OCI-LY7 (cell line): ENCODE data around the gene TAB2.

Experiments
- EZH2phosphoT487 ChIP-seq: fragments of 200-600 bp; sonication (generic); IDR thresholded peaks from 2 replicates; pipeline ENCODE4 v1.6.1; 2018; ENCODE audit warnings: low read depth, borderline replicate concordance, mild to moderate bottlenecking, mixed run types, antibody characterized with exemption, low read length, moderate library complexity, mixed read lengths
- TF ChIP-seq, protein P1 (sequence below): fragments of 200-600 bp; sonication (generic); conservative IDR thresholded peaks from 2 replicates; pipeline ENCODE4 v1.5.1; 2014; ENCODE audit warnings: mild to moderate bottlenecking, antibody characterized with exemption, low read length, moderate library complexity, mixed read lengths

DNA sequence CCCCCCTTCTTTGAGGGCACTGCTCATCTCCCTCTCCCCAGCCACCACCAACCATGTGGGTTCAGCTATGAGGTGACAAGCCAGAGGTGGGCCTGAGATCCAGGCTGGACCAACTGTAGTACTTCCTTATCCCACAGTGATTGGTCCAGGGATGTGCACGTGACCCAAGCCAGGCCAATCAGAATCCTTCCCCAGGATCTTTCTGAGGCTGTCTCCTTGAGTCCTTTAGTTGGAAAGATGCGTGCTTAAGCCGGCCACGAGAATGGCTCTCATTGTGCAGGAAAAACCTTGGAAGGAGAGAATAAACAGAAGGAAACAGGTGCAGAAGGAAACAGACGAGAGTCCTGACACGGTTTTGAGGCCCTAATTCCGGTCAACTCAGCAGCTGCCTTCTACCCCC, 128.1 kb downstream of the TAB2 start:
- TF ChIP-seq EZH2phosphoT487 = no peak
- TF ChIP-seq, protein P1, sequence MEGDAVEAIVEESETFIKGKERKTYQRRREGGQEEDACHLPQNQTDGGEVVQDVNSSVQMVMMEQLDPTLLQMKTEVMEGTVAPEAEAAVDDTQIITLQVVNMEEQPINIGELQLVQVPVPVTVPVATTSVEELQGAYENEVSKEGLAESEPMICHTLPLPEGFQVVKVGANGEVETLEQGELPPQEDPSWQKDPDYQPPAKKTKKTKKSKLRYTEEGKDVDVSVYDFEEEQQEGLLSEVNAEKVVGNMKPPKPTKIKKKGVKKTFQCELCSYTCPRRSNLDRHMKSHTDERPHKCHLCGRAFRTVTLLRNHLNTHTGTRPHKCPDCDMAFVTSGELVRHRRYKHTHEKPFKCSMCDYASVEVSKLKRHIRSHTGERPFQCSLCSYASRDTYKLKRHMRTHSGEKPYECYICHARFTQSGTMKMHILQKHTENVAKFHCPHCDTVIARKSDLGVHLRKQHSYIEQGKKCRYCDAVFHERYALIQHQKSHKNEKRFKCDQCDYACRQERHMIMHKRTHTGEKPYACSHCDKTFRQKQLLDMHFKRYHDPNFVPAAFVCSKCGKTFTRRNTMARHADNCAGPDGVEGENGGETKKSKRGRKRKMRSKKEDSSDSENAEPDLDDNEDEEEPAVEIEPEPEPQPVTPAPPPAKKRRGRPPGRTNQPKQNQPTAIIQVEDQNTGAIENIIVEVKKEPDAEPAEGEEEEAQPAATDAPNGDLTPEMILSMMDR = no peak
